ENCODE results near the gene C17orf50.

GRCh38 chr17:35768797-35769196 lies 8.1 kb downstream of the C17orf50 start:
- TF ChIP-seq CTCF (IDR thresholded peaks at IDR 0.05 in 4 of 5, conservative IDR thresholded peaks at IDR 0.05 in 1 of 5) (no peak), POLR2A (IDR thresholded peaks at IDR 0.05) (no peak)
